ENCODE results near the gene NTM.

The NTM gene

GRCh38 chr11:131614631-131615030 lies 244.2 kb downstream of the NTM start:
- DNase-seq = no peak

- DNase-seq = no peak
These were observed 245.2 kb downstream of the NTM start for GRCh38 chr11:131615611-131616010.

- DNase-seq = no peak
These were observed 246.2 kb downstream of the NTM start for GRCh38 chr11:131616481-131617140.

GRCh38 chr11:131618201-131618600 lies 247.8 kb downstream of the NTM start:
- DNase-seq = no peak

- DNase-seq = no peak
These were observed 251.8 kb downstream of the NTM start for GRCh38 chr11:131622193-131622592.

GRCh38 chr11:131624531-131624930 lies 254.1 kb downstream of the NTM start:
- no peak for DNase-seq

GRCh38 chr11:131626788-131627187 lies 256.4 kb downstream of the NTM start:
- DNase-seq = no peak

- no peak for DNase-seq
These were observed 258.3 kb downstream of the NTM start for GRCh38 chr11:131628739-131629138.

GRCh38 chr11:131629925-131630540 lies 259.6 kb downstream of the NTM start:
- DNase-seq = no peak

GRCh38 chr11:131632971-131633370 lies 262.6 kb downstream of the NTM start:
- DNase-seq = no peak

GRCh38 chr11:131633921-131634715 lies 263.7 kb downstream of the NTM start:
- no peak for DNase-seq

- no peak for DNase-seq
These were observed 267.2 kb downstream of the NTM start for GRCh38 chr11:131637469-131638175.

GRCh38 chr11:131638889-131639288 lies 268.5 kb downstream of the NTM start:
- no peak for DNase-seq

GRCh38 chr11:131640320-131640719 lies 269.9 kb downstream of the NTM start:
- no peak for DNase-seq

GRCh38 chr11:131642756-131643531 lies 272.5 kb downstream of the NTM start:
- no peak for DNase-seq

- no peak for DNase-seq
These were observed 273.9 kb downstream of the NTM start for GRCh38 chr11:131644204-131644795.

GRCh38 chr11:131645237-131645636 lies 274.8 kb downstream of the NTM start:
- DNase-seq = no peak

GRCh38 chr11:131649856-131650255 lies 279.4 kb downstream of the NTM start:
- no peak for DNase-seq

- no peak for DNase-seq
These were observed 281.8 kb downstream of the NTM start for GRCh38 chr11:131652231-131652630.

GRCh38 chr11:131653260-131653659 lies 282.8 kb downstream of the NTM start:
- DNase-seq = no peak

GRCh38 chr11:131654849-131655248 lies 284.4 kb downstream of the NTM start:
- no peak for DNase-seq

GRCh38 chr11:131656179-131656838 lies 285.9 kb downstream of the NTM start:
- peak; percentile 57 for DNase-seq
